ENCODE data around the gene FAM161A.
"Not testable (repeated sequence)": the region's sequence is repeated elsewhere in the genome, so short reads cannot be mapped to it uniquely, and the experiment has no call there.

FAM161A gene

GRCh38 chr2:61882850-61883249, 29.0 kb upstream of the FAM161A start:
- TF ChIP-seq CTCF (conservative IDR thresholded peaks at IDR 0.05; ENCODE audit: low read length): no peak
- no peak overlapping the region for H3K4me3 ChIP-seq (ENCODE audit: low read length)
- no peak for DNase-seq (ENCODE audit: low read depth)

GRCh38 chr2:61879351-61879750, 25.5 kb upstream of the FAM161A start:
- not testable (repeated sequence) for DNase-seq (ENCODE audit: low read depth); H3K4me3 ChIP-seq (ENCODE audit: low read length)

- no peak for DNase-seq (ENCODE audit: low read depth)
- no peak overlapping the region for H3K4me3 ChIP-seq (ENCODE audit: low read length)
- TF ChIP-seq CTCF (conservative IDR thresholded peaks at IDR 0.05; ENCODE audit: low read length): no peak
Observed at GRCh38 chr2:61878761-61879160, 24.9 kb upstream of the FAM161A start.

GRCh38 chr2:61877571-61878245, 23.8 kb upstream of the FAM161A start:
- no peak for DNase-seq (ENCODE audit: low read depth)
- H3K4me3 ChIP-seq (ENCODE audit: low read length): no peak overlapping the region
- no peak for TF ChIP-seq CTCF (conservative IDR thresholded peaks at IDR 0.05; ENCODE audit: low read length)

GRCh38 chr2:61876400-61876799, 22.5 kb upstream of the FAM161A start:
- no peak for TF ChIP-seq CTCF (conservative IDR thresholded peaks at IDR 0.05; ENCODE audit: low read length)
- DNase-seq (ENCODE audit: low read depth): no peak
- H3K4me3 ChIP-seq (ENCODE audit: low read length): no peak overlapping the region

GRCh38 chr2:61866482-61867089, 12.7 kb upstream of the FAM161A start:
- DNase-seq (ENCODE audit: low read depth): not testable (repeated sequence)

GRCh38 chr2:61862085-61862484, 8.2 kb upstream of the FAM161A start:
- H3K4me3 ChIP-seq (ENCODE audit: low read length): no peak overlapping the region
- no peak for TF ChIP-seq CTCF (conservative IDR thresholded peaks at IDR 0.05; ENCODE audit: low read length)
- no peak for DNase-seq (ENCODE audit: low read depth)

More at GRCh38 chr2:61866482-61867089, 12.7 kb upstream of the FAM161A start:
- not testable (repeated sequence) for H3K4me3 ChIP-seq (ENCODE audit: low read length)

- no peak for DNase-seq (ENCODE audit: low read depth)
- H3K4me3 ChIP-seq (ENCODE audit: low read length): no peak overlapping the region
- no peak for TF ChIP-seq CTCF (conservative IDR thresholded peaks at IDR 0.05; ENCODE audit: low read length)
Observed at GRCh38 chr2:61857224-61857623, 3.4 kb upstream of the FAM161A start.

Data from AG10803 (cell line).